Neural progenitor cell (in vitro differentiated cells): ENCODE measurements around the gene HAT1.

Experiments used
- EZH2 ChIP-seq: fragments of 200-600 bp; sonication (generic); IDR thresholded peaks from 2 replicates; pipeline ENCODE4 v1.6.1; 2017; ENCODE audit warnings: antibody characterized with exemption, mild to moderate bottlenecking, moderate library complexity
- EZH2phosphoT487 ChIP-seq: fragments of 200-600 bp; sonication (generic); IDR thresholded peaks from 2 replicates; pipeline ENCODE4 v1.6.1; 2017; ENCODE audit warnings: antibody characterized with exemption
- TF ChIP-seq, protein P1 (sequence below): fragments of 200-600 bp; sonication (generic); IDR thresholded peaks from 2 replicates; pipeline ENCODE4 v1.5.1; 2017; ENCODE audit warnings: antibody characterized with exemption, mild to moderate bottlenecking

DNA sequence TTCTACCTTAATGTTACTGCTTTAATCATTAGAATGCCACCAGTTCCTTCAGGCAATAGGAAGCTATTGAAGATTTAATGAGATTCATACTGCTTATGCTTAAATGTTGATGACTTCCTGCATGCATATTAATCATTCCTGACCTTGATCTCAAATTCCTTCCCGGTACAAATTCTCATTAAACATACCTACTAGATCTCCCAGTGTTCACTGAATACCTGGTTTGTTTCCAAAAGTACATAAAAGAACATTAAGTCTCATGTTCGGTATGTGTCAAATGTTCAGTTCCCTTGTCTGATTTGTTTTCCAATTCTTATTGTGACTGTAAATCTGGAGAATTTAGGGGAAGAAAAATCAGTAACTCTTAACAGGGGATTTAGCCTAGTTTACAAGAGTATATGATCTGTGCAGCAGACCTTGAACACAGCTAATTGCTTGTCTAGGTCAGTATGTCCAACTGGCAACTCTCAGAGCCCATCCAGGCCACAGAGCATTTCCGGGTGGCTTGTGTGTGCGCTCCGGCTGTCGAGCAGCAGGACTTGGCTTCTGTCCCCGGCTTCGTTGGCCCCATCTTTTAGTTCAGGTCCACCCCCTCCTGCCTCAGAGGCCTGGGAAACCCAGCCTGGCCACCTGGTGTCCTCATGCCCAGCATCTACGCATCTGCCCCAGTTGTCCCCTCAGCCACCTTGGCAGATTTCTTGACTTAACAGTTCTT, 90.6 kb downstream of the HAT1 start:
- TF ChIP-seq, protein P1, sequence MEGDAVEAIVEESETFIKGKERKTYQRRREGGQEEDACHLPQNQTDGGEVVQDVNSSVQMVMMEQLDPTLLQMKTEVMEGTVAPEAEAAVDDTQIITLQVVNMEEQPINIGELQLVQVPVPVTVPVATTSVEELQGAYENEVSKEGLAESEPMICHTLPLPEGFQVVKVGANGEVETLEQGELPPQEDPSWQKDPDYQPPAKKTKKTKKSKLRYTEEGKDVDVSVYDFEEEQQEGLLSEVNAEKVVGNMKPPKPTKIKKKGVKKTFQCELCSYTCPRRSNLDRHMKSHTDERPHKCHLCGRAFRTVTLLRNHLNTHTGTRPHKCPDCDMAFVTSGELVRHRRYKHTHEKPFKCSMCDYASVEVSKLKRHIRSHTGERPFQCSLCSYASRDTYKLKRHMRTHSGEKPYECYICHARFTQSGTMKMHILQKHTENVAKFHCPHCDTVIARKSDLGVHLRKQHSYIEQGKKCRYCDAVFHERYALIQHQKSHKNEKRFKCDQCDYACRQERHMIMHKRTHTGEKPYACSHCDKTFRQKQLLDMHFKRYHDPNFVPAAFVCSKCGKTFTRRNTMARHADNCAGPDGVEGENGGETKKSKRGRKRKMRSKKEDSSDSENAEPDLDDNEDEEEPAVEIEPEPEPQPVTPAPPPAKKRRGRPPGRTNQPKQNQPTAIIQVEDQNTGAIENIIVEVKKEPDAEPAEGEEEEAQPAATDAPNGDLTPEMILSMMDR, result no peak
- TF ChIP-seq EZH2phosphoT487 (no peak), EZH2 (no peak)
